Measurements from ENCODE around the gene CNPY3. TPM values are rescaled to one million over a fixed set of nuclear protein-coding genes. Genes with fewer than 3 reads are reported as not detected.
"Not testable (repeated sequence)": the region's sequence is repeated elsewhere in the genome, so short reads cannot be mapped to it uniquely, and the experiment has no call there.

Gene CNPY3
- total RNA-seq (2014; rRNA removed; shearing (Covaris generic)) = 33.4 and 45.0 TPM in 2 replicates

DNA sequence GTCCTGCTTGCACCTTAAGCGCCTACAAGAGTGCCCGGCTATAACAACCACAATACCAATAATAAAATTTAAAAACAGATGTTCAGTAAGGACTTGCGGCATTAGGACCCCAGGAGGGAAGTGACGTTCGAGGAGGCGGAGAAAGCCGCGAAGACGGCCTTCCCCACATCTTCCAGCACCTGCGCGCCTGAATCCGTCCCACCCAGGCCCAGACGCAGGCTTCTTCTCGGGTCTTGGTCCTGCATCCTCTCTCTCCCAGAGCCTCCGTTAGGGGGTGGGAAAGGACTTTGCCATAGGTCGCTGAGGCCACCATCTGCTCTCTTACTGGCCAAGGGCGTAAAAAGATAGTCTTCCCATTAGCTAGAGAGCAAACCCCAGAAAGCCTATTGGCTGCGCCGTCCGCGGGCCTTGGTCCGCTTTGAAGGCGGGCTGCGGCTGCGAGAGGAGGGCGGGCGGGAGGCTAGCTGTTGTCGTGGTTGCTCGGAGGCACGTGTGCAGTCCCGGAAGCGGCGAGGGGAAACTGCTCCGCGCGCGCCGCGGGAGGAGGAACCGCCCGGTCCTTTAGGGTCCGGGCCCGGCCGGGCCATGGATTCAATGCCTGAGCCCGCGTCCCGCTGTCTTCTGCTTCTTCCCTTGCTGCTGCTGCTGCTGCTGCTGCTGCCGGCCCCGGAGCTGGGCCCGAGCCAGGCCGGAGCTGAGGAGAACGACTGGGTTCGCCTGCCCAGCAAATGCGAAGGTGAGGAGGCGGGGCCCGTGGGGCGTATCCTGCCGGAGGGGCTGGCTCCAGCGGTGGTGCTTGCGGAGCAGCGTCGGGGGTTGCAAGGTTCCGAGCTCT, at the start of gene CNPY3:
TSS of gene CNPY3 (plus strand) at position 495 of the 835 bp plus-strand sequence. CDS start at position 586, 91 bp downstream.
- peak; percentile 99 for DNase-seq (ENCODE audit: low read depth)

DNA sequence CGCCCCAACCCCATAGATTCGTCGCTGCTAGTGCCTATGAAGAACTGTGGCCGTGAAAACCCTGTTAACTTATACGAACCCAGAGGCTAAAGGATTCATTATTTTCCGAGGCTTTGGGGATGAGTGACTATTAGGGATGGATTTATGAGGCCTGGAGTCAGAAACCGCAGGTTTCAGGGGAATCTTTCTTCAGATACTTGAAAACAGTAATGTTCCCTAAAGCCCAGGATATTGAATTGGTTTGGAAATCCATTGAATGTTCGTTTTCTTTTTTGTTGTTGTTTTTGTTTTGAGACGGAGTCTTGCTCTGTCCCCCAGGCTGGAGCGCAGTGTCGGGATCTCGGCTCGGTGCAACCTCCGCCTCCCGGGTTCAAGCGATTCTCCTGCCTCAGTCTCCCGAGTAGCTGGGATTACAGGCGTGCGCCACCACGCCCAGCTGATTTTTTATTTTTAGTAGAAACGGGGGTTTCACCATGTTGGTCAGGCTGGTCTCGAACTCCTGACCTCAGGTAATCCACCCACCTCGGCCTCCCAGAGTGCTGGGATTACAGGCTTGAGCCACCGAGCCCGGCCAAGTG, 49.0 kb upstream of the CNPY3 start:
- DNase-seq (ENCODE audit: low read depth) = not testable (repeated sequence)

GRCh38 chr6:42880871-42881270, 48.4 kb upstream of the CNPY3 start:
- DNase-seq (ENCODE audit: low read depth) = not testable (repeated sequence)

DNA sequence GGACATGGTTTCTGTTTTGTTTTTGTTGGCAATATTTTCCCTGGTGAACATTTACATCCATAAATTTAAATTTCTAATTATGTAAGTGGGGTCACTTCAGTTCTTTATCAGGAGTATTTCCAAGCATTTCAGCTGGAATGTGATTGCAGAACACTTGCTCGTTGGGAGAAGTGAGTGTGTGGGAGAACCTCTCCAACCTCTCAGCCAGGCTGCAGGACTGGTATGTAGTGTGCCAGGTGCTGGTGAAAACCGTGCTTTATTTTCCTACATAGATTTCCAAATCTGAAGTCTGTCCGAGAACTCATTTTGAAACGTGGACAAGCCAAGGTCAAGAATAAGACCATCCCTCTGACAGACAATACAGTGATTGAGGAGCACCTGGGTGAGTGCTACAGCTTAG, 43.6 kb upstream of the CNPY3 start:
- DNase-seq (ENCODE audit: low read depth) = no peak

GRCh38 chr6:42888201-42888600, 41.1 kb upstream of the CNPY3 start:
- DNase-seq (ENCODE audit: low read depth) = not testable (repeated sequence)

DNA sequence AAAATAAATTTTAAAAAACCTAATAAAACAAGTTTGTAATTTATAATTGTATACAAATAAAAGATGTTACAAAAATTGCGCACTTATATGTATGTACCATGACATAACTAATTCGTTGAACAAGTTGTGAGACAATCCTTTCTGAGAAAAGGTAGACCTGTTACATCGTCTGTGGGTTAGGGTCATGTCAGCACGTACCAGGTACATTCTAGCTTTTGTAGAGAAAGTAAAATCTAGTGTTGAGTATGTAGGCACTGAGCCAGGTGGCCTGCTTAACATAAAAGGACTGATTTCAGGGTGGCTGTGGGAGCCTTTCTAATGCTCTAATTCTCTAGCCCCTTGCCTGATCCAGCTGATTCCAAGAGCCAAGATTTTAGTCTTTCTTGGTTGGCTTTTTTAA, 39.5 kb upstream of the CNPY3 start:
- peak; percentile 14 for DNase-seq (ENCODE audit: low read depth)

DNA sequence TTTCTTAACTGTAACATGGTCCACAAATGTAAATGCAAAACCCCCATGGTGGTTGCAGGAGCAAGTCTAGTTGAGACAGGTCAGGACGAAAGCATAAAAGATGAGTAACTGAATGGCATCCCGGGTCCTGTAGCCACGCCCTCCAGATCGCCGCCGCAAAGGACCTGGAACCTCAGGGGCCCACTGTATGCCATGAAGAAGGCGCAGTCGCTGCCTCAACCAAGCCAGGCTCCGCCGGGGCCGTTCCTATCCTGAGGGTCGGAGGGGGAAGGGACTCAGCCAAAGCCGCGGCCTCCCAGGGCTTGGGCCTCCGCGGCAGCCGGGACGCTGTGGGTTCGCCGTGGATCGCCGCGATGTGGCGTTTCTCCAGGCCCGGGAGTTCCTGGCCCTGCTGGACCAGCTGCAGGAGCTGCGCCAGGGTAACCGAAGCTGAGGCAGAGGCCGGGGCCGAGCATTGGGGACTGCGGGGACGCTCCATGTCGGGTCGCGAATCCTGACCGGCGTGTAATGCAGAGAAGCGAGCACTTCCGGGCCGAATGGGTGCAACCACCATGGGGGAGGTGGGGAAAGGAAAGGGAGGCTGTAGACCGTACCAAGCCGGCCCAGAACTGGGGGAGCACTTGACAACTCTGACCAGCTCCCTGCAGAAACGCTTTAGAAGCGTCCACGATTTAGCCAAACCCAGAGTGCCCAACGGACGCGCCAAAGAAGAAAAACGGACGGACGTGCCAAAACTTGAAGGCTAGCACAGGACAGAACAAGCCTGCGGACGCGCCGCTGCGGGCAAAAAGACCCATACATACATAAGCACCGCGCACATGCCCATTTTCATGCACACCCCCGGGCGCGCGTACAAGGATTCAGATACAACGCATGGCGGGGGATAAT, 38.7 kb upstream of the CNPY3 start:
- DNase-seq (ENCODE audit: low read depth) = peak; percentile 97

- no peak for DNase-seq (ENCODE audit: low read depth)
Observed at GRCh38 chr6:42891199-42891722, 38.0 kb upstream of the CNPY3 start.

DNA sequence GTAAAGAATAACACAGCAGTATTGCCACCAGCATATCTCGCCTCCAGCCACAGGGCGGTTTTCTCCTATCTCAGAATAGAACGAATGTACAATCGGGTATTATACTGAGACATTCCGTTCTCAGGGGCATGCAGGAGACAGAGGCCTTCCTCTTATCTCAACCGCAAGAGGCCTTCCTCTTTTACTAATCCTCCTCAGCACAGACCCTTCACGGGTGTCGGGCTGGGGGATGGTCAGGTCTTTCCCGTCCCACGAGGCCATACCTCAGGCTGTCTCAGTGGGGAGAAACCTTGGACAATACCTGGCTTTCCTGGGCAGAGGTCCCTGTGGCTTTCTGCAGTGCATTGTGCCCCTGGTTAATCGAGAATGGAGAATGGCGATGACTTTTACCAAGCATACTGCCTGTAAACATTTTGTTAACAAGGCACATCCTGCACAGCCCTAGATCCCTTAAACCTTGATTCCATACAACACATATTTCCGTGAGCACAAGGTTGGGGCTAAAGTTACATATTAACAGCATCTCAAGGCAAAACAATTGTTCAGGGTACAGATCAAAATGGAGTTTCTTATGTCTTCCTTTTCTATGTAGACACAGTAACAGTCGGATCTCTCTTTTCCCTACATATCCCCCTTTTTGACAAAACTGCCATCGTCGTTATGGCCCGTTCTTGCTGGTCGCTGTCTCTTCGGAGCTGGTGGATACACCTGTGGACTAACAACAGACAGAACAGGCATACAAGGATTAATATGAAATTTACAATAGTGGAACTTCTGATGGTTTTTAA, 35.0 kb upstream of the CNPY3 start:
- not testable (repeated sequence) for DNase-seq (ENCODE audit: low read depth)

DNA sequence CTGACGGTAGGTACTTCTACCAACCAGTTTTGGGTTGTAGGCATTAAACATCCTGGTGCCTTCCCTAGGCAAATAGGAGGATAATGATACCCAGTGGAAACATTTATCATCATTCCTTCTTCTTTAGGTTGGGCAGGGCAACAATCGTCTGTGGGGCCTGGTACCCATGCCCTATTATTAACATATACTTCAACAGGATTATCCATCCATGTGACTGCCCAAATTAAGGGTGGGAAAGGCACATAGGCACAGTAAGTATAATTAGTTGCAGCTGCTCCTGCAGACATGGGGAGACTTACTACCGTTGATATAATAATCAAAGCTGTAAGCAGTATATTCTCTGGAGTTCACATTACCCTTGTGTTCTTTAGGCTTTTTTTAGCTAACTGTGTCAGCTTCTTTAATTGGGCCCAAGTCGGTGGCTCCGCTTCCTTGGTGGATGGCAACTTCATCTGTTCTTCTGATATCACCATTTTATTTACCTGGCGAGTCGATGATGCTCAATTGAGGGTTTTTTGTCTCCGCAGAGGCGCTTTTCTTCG, 33.0 kb upstream of the CNPY3 start:
- DNase-seq (ENCODE audit: low read depth) = no peak

GRCh38 chr6:42898891-42899361, 30.4 kb upstream of the CNPY3 start:
- peak; percentile 65 for DNase-seq (ENCODE audit: low read depth)

DNA sequence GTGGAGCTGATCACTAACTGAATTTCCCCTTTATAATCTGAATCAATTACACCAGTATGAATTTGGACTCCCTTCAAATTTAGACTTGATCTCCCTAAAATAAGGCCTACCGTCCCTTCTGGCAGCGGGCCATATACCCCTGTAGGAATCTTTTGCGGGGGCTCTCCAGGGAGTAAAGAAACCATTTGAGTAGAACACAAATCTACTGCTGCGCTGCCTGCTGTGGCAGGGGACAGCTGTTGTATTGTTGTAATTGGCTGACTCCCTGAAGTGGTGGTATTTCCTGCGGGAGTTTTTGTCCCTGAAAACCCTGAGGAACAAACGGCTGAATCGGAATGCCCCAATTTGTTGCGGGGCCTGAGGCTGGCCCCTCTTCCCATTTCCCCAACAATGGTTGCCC, 29.4 kb upstream of the CNPY3 start:
- no peak for DNase-seq (ENCODE audit: low read depth)

GRCh38 chr6:42901538-42901957, 27.7 kb upstream of the CNPY3 start:
- peak; percentile 87 for DNase-seq (ENCODE audit: low read depth)

- not testable (repeated sequence) for DNase-seq (ENCODE audit: low read depth)
Observed at GRCh38 chr6:42902429-42903263, 26.6 kb upstream of the CNPY3 start.

DNA sequence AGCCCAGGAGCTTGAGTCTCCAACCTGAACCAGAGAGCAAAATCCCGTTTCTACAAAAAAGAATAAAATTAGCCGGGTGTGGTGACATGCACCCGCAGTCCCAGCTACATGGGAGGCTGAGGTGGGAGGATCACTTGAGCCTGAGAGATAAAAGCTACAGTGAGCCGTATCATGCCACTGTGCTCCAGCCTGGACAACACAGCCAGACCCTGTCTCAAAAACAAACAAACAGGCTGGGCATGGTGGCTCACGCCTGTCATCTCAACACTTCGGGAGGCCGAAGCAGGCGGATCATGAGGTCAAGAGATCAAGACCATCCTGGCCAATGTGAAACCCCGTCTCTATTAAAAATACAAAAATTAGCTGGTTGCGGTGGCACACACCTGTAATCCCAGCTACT, 24.8 kb upstream of the CNPY3 start:
- no peak for DNase-seq (ENCODE audit: low read depth)

DNA sequence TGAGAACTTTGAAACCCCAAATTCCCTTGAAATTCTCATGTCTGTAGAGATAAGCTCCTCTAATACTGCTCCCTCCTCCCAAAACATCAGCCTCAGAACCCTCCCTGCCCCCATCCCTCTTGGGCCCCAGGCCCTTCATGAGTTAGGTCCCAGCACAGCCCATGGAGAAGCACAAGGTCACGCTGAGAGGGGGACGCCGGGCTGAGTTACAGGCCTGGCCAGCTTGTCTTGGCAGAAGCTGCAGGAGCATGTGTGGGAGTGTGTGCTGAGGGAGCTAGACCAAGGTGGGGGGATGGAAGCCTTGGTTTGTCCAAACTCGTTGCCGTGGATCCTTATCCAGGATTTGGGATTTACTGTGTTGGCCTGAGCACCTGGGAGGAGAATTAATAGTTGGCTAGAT, 21.9 kb upstream of the CNPY3 start:
- DNase-seq (ENCODE audit: low read depth) = no peak

DNA sequence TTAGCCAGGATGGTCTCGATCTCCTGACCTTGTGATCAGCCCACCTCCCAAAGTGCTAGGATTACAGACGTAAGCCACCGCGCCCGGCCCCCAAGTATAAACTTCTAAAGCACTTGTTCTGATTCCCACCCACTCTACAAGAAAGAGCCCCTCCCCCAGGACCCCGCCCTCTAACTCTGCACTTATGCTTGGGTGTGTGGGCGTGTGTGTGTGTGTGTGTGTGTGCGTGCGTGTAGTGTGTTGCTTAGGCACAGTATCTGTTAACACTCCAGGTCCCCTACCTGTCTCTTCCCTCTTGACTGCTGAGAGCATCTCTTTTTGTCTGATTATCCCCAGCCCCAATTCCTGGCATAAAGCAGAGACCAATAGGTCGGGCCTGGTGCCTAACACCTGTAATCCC, 19.4 kb upstream of the CNPY3 start:
- no peak for DNase-seq (ENCODE audit: low read depth)

DNA sequence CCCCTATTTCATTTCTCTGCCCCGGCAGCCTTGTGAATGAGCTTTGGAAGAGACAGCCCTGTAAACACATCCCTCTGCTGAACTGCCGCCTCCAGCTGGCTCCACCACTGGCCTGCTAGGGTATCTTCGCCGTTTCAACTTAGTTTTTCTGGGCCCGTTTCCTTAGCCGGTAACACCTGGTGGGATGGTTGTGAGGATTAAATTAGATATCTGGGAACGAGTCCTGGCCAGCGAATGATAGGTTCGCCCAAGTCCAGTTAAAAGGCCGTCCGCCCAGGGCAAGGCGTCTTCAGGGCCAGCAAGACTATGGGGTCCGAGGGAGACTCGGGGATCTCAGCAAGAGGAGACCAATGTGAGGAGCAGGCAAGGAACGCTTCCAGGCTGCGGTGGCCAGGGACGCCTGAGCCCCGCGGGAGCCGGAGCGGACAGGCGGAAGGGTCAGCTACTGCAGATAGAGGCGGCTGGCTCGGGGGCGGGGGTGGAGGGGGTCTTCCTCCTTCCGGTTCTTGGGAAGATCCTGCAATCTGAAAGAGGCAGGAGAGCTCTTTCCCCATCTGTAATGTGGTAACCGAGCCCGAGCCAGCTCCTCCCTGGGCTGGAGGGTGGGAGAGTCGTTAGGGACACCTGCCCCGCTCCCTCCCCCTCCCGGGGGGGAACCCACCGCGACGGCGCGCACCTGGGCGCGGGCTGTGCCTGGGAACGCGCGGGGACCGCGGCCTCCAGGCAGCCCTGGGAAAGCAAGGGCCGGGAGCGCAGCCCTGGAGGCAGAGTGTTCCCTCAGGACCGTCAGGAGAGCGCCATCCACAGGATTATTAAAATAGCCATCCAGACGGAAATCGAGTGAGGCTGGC, 17.9 kb upstream of the CNPY3 start:
- no peak for DNase-seq (ENCODE audit: low read depth)

DNA sequence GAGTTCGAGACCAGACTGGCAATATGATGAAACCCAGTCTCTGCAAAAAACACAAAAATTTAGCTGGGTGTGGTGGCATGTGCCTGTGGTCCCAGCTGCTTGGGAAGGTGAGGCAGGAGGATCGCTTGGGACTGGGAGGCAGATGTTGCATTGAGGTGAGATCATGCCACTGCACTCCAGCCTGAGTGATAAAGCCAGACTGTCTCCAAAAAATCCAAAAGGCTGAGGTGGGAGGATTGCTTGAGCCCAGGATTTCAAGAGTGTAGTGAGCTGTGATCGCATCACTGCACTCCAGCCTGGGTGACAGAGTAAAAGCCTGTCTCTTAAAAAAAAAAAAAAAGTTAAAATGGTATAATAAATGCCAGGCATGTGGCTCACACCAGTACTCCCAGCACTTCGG, 14.7 kb upstream of the CNPY3 start:
- DNase-seq (ENCODE audit: low read depth) = no peak
